NCI-H2029 (cell line): ENCODE measurements around the gene FSCB.
"Not testable (repeated sequence)": the region's sequence is repeated elsewhere in the genome, so short reads cannot be mapped to it uniquely, and the experiment has no call there.

ENCODE experiments used
- DNase-seq: peaks from one replicate; lab custom pipeline; 2025; lab: John Stamatoyannopoulos, UW

Gene FSCB

DNA sequence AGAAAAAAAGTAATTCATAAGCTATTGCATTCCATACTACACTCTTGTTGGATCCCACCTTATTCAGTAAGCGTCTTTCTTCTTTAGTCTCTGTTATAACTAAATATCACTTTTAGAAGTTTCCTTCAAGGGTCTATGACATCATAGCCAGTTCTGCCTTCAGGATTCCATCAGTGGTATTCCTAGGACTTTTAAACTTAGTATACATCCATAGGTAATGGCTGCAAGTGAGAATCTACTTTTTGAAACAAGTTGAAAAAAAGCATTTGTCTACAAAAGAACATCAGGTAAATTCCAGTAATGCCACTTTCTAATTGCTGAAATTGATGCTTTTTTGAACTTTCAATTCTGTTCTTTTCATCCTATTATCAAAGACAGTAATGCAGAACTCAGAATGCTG is at the start of gene FSCB:
Gene FSCB (minus strand): TSS at position 101 of the 400 bp plus-strand sequence. CDS start 296 bp downstream, outside the sequence.
- no peak for DNase-seq

DNA sequence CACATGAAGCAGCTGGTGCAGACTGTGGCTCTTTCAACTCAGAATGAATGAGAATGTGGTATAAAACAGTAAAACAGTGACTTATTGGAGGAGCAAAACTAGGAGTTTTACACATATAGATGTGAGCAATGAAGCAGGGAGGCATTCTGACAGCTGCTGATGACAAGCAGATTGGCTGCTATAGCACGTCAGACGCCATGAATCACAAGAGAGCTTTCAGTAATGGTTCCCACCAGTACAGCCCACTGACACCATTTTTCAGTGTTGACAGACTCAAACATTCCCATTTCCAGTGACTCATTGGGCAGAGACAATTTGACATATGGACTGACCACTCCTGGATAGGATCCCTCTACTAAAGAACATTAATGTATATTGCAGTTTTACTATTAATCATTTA is 24.6 kb upstream of the FSCB start:
- DNase-seq, result no peak

GRCh38 chr14:44530475-44530874 is 23.4 kb upstream of the FSCB start:
- DNase-seq, result no peak

DNA sequence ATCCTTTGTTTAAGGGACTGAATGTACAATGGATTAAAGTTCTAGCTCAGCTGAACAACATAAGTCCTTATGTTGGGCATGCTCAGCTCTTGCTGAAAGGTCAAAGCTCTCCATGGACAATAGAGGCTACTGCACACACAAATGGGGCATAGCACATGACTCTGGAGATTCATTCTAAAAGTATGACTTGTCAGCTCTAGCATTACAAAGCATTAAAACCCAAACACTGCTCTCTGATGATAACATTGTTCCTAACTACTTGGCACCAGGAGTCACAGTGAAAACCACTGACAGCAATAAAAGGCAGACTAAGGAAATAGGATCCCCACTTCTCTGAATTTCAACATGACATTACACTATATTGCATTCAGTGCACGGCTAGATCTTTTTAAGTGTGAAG is 21.9 kb upstream of the FSCB start:
- DNase-seq, result peak; percentile 75

DNA sequence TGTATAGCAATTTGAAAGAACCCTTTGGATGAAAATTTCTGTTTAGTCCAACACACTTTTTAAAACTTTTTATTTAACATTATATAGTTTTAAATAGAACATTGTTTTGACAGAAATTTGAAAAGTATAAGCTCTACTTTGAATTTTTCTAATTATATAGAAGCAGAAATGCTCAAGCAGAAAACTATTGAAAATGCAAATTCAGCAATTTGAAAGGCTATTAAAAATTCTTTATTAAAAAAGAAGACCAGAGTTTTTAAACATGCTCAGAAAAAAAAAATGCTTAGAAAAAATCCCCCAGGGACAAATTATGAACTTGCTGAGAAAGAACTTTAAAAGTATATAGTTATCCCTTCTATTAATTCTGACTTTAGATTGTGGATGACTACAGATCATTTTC is 21.1 kb upstream of the FSCB start:
- no peak for DNase-seq

- DNase-seq, result no peak
Measured at GRCh38 chr14:44525237-44525636, 18.2 kb upstream of the FSCB start.

- not testable (repeated sequence) for DNase-seq
Measured at GRCh38 chr14:44515668-44516067, 8.6 kb upstream of the FSCB start.

- DNase-seq, result no peak
Measured at GRCh38 chr14:44508834-44509233, 1.8 kb upstream of the FSCB start.

GRCh38 chr14:44505588-44505987 is 1.5 kb downstream of the FSCB start:
- DNase-seq, result no peak

- no peak for DNase-seq
Measured at GRCh38 chr14:44497148-44497547, 9.9 kb downstream of the FSCB start.

DNA sequence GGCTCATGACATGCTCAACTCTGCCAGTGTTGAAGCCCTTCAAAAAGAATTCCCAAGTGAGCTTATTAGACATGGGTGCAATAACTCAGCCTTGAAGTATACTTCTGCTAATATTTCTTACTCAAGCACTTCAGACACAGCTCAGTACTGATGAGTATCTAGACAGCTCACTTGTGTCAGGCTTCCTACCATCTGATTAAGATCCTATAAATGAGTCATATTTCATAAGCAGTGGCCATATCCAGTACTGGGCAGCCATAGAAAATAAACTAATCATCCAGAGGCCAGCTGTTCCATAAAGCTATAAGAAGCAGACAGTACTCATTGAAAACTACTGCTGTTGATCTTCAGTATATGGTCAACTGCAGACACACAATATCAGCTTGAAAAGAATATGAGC is 12.9 kb downstream of the FSCB start:
- no peak for DNase-seq

- DNase-seq, result no peak
Measured at GRCh38 chr14:44490966-44491365, 16.1 kb downstream of the FSCB start.

- DNase-seq, result no peak
Measured at GRCh38 chr14:44477953-44478352, 29.1 kb downstream of the FSCB start.

DNA sequence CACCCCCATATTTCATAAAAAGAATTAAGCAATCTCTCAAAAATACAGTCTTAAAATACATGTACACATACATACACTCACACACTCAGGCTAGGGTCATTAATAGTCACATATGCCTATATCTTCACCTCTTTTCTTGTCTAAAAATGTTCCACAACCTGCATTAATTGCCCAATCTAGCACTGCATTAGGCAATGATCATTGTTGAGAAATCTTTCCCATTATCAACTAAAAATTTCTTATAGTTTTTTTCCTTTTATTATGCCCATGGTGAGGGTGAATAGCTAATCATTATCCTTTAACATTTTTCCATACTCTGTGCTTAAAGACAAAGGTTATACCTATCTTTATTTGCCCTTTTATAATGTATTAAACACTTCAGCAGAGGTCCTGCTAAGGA is 38.3 kb downstream of the FSCB start:
- DNase-seq, result no peak

DNA sequence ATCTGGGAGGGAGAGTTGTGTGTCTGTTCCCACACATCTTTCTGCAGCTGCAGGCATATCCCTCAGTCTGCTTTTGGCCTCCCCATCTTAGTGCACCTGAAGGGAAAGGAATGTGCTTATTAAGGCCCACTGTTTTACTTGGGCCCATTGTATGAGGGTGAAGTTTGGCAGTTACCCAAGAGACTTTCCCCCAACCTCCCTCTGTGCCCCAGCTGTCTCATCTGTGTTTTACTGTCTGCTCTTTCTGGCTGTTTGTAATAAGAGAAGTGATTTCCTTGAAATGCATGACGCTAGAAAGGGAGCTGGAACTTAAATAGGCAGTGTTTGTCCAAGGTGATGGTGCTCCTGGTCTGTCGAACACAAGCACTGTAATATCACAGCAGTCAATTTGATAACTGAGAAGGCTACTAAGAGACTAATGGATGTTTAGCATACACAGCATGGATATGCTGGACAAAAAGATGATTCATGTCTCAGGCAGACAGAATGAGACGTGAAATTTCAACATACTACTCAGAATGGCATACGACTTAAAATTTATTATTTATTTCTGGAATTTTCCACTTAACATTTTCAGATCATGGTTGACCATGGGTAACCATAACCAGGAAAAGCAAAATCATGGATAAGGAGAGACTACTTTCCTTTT is 43.6 kb downstream of the FSCB start:
- DNase-seq, result peak; percentile 84

DNA sequence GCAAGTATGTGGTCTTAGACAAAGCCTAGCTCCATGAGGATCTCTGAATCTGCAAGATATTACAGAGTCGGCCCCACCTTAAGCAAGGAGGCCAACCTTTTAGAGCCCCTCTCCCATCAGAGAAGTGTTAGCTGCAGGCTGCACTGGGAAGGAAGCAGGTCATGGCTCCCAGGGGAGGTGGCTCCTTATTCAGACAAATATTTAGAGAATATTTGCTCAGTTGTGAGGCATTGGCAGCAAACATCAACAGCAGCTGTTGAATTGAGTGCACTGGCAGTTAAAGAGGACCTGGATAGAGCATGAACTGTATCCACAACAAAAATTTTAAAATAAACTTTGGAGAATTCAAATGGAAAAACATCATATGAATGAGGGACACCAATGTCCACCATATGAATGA is 44.7 kb downstream of the FSCB start:
- DNase-seq, result peak; percentile 77

GRCh38 chr14:44461811-44462210 is 45.3 kb downstream of the FSCB start:
- no peak for DNase-seq
